ENCODE results near the gene ATP2C2.
"Not testable (repeated sequence)": the region's sequence is repeated elsewhere in the genome, so short reads cannot be mapped to it uniquely, and the experiment has no call there.

ATP2C2 gene

GRCh38 chr16:84398701-84399100 is 30.4 kb downstream of the ATP2C2 start:
- DNase-seq (ENCODE audit: low read depth): no peak

- not testable (repeated sequence) for DNase-seq (ENCODE audit: low read depth)
These were observed 31.6 kb downstream of the ATP2C2 start for GRCh38 chr16:84399912-84400311.

GRCh38 chr16:84403435-84403834 is 35.1 kb downstream of the ATP2C2 start:
- DNase-seq (ENCODE audit: low read depth): not testable (repeated sequence)

DNA sequence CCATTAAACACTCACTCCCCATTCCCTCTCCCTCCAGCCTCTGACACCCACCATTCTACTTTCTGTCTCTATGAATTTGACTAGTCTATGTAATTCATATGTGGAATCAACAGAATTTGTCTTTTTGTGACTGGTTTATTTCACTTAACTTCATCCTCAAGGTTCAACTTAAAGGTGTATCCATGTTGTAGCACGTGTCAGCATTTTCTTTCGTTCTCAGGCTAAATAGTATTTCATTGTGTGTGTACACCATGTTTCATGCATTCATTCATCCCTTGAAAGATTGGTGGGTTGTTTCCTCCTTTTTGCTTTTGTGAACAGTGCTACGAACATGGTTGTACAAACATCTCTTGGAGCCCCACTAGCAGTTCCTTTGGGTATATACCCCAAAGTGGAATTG is 36.0 kb downstream of the ATP2C2 start:
- no peak for DNase-seq (ENCODE audit: low read depth)

DNA sequence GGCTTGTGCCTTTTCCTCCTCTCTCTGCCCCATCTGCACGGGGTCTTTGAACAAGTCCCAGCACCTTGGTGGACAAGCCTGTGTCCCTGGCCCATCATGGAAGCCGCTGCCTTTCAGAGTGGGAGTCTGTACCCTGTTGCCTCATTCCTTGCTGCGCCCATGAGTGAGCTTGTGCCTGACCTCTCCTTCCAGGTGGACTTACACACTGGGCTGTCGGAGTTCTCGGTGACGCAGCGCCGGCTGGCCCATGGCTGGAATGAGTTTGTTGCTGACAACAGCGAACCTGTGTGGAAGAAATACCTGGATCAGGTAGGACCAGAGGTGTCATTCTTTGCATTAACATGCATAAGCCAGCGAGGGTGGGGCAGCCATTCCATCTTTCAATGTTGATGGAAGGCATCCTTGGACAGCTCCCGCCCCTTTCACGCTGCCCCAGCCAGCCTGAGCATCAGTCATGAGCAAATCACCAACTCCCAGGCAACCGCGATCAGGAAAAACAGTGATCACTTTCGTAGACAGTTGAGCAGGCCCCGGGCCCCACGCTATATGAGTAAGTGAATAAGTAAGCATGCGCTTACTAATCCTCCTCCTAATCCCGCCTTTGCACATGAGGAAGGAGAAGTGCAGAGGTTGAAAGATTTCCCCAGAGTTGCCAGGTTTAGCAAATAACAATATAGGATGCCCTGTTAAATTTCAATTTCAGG is 36.8 kb downstream of the ATP2C2 start:
- DNase-seq (ENCODE audit: low read depth): no peak

DNA sequence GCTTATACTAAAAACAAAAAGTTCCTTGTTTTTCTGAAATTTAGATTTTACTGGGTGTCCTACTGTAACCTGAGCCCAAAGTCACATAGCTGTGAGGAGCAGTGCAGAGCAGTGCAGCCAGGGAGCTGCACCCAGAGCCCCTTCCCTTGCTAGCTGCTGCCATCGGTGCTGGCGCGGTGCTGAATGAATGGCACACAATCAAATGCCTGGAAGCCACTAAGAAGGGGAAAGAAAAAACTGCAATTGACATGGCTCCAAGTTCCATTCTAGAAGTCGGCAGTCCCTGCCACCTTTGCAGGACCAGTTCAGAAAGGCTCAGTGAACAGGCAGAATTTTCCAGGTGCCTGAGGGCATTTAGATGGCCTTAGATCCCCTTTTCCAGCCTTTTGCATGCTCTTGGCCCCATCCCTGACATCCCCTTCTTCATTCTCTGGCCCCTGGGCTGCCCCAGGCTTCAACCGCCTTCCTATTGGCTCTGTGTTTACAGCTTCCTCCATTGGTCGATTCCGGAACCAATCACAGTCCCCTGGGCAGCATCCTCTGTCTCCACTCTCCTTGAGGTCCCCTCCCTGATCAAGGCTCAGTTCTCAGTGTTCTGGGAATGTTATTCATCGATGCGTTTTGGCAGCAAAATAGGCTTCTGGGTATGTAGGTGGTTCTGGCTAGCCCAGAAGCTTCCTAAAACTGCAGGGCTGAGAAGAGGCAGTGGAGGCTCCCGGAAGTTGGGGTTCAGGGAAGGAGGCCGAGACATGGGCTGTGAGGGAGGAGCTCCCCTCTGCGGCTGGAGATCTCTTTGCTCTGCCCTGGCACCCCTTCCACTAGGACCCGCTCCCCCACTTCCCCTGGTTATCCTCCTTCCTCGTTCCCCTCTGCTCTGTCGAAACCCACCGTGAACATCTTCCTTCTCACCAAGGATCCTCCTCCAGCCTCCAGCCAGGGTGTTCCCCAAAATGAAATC is 37.9 kb downstream of the ATP2C2 start:
- no peak for DNase-seq (ENCODE audit: low read depth)

DNA sequence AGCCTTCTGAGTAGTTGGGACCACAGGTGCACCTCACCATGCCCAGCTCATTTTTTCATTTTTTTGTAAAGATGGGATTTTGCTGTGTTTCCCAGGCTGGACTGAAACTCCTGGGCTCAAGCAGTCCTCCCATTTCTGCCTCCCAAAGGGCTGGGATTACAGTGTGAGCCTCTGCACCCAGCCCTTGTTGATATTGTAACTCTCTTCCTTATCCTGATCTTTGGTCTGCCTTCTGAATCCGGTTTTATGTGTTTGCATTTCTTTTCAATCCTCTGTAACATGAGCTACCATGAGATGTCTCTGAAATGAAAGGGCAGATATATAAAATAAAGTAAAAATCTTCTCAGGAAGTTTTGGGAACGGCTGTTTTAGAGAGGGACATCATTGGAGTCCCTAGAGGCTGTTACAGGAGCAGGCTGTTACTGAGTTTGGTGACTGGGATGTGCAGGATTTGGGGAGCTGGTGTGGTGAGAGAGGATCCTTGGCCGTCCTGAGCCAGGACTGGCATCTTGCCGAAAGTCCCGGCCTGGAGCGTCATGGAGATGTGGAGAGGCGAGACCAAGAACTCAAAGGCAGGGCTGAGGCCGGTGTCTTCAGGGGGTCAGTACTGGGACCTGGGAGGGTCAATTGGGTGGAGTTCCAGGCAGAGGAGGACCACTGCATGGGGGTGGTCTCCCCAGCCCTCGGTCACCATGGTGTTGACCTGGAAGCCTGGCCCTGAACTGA is 39.4 kb downstream of the ATP2C2 start:
- no peak for DNase-seq (ENCODE audit: low read depth)

- DNase-seq (ENCODE audit: low read depth): no peak
These were observed 40.0 kb downstream of the ATP2C2 start for GRCh38 chr16:84408314-84408690.

DNA sequence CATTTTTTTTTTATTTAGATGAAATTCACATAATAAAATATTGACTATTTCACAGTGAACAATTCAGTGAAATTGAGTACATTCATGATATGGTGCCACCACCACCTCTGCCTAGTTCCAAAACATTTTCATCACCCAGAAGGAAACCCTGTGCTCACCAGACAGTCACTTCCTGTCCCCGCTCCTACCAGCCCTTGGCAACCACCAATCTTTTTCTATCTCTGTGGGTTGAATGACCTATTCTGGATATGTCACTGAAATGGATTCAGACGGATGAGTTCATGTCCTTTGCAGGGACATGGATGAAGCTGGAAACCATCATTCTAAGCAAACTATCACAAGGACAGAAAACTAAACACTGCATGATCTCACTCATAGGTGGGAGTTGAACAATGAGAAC is 40.5 kb downstream of the ATP2C2 start:
- DNase-seq (ENCODE audit: low read depth): no peak

GRCh38 chr16:84410361-84411138 is 42.2 kb downstream of the ATP2C2 start:
- DNase-seq (ENCODE audit: low read depth): no peak

DNA sequence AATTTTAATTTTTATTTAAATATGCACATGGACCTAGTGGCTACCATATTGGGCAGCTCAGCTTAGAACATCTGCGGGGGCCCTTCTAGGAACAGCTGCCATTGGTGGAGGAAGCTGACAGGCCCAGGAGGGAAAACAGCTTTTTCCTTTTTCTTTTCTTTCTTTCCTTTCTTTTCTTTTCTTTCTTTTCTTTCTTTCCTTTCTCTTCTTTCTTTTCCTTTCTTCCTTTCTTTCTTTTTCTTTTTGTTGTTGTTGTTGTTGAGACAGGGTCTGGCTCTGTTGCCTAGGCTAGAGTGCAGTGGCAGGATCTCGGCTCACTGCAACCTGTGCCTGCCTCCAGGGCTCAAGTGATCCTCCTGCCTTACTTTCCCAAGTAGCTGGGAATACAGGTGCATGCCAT is 43.4 kb downstream of the ATP2C2 start:
- no peak for DNase-seq (ENCODE audit: low read depth)

GRCh38 chr16:84412262-84412661 is 43.9 kb downstream of the ATP2C2 start:
- DNase-seq (ENCODE audit: low read depth): no peak

GRCh38 chr16:84413244-84414004 is 45.1 kb downstream of the ATP2C2 start:
- no peak for DNase-seq (ENCODE audit: low read depth)

GRCh38 chr16:84414789-84415326 is 46.5 kb downstream of the ATP2C2 start:
- DNase-seq (ENCODE audit: low read depth): no peak

- DNase-seq (ENCODE audit: low read depth): no peak
These were observed 48.3 kb downstream of the ATP2C2 start for GRCh38 chr16:84416407-84417321.

- DNase-seq (ENCODE audit: low read depth): no peak
These were observed 49.9 kb downstream of the ATP2C2 start for GRCh38 chr16:84418056-84418849.

DNA sequence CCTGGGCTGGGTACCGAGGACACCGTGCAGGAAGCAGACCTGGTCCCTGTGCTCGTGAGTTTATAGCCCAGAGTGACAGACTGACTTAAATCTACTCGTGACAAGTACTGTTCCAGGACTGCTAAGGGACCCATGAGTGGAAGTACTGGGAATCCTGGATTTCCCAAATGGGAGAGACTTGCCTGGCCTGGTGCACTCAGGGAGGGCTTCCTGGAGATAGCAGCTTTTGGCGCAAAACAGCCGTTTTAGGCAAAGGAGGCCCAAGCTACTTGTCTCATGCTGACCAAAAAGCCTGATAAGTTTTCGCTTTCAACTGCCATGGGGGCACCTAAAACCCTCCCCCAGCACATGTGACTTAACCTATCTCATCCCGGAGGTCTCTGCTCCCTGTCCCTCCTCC is 51.4 kb downstream of the ATP2C2 start:
- DNase-seq (ENCODE audit: low read depth): no peak

DNA sequence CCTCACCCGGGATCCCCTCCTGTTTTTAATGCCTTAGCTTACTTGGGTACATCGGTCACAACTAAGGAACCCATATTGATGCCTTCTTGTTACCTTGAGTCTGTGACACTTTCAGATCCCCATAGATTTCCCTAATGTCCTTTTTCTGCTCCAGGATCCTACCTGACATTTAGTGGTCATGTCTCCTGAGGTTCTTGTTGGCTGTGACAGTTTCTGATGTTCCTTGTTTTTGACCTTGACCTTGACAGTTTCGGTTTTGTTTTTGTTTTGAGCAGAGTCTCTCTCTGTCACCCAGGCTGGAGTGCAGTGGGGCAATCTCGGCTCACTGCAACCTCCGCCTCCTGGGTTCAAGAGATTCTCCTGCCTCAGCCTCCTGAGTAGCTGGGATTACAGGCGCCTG is 52.2 kb downstream of the ATP2C2 start:
- DNase-seq (ENCODE audit: low read depth): not testable (repeated sequence)
